Measurements from ENCODE around the gene NFAT5.
A peak's percentile ranks its signal among the peaks of the same experiment; 100 is the strongest.
"Not testable (repeated sequence)": the region's sequence is repeated elsewhere in the genome, so short reads cannot be mapped to it uniquely, and the experiment has no call there.

NFAT5 gene

DNA sequence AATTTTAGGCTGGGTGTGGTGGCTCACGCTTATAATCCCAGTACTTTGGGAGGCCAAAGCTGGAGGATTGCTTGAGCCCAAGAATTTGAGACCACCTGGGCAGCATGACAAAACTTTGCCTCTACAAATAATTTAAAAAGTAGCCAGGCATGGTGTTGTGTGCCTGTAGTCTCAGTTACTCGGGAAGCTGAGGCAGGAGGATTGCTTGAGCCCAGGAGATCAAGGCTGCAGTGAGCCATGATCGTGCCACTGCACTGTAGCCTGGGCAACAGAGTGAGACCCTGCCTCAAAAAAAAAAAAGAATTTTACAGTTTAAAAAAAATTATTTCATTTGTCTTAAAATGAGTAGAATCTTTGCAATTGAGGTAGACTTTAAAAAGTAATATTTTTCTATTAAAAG lies 78.2 kb downstream of the NFAT5 start:
- not testable (repeated sequence) for DNase-seq

DNA sequence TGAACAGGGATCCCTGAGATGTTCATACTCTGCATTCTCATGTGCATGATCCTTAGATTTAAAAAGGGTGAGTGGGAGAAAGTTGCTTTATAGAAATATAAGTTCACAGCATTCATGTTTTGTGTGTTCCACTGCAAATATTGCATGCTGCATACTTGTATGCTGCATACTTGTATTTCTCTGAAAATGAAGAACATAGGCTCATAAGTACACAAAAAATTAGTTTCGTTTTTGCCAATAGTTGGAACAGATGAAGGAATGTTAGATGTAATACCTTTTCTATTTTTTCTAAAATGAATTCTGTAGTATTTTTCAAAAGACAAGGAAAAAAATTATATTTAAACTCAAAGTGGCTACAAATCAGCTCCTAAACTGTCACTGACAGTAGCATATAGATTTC lies 79.0 kb downstream of the NFAT5 start:
- DNase-seq, result no peak

DNA sequence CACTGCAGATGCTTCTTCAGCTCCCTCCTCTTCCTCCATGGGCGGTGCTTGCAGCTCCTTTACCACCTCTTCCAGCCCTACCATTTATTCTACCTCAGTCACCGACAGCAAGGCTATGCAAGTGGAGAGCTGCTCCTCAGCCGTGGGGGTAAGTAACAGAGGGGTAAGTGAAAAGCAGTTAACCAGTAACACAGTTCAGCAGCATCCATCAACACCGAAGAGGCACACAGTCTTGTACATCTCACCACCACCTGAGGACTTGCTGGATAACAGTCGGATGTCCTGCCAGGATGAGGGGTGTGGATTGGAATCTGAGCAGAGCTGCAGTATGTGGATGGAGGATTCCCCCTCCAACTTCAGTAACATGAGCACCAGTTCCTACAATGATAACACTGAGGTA lies 81.3 kb downstream of the NFAT5 start:
- DNase-seq, result no peak

DNA sequence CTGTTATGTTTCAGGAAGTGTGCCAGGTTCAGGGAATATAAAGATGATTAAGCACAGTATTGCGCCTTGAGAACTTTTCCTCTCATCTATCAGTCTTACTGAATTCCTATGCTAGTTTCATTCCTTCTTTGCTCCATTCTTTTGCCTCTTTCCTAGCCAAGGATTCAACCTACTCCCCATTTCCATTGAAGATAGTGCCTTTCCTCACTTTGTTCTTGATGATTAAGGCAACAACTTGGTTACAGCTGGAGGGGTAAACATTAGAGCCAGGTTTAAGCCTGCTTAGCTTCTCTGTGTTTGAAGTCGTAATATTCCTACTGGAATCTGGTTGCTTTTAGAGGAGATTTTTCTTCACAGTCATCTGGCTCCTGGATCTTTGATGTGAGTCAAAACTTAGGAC lies 85.5 kb downstream of the NFAT5 start:
- no peak for DNase-seq

DNA sequence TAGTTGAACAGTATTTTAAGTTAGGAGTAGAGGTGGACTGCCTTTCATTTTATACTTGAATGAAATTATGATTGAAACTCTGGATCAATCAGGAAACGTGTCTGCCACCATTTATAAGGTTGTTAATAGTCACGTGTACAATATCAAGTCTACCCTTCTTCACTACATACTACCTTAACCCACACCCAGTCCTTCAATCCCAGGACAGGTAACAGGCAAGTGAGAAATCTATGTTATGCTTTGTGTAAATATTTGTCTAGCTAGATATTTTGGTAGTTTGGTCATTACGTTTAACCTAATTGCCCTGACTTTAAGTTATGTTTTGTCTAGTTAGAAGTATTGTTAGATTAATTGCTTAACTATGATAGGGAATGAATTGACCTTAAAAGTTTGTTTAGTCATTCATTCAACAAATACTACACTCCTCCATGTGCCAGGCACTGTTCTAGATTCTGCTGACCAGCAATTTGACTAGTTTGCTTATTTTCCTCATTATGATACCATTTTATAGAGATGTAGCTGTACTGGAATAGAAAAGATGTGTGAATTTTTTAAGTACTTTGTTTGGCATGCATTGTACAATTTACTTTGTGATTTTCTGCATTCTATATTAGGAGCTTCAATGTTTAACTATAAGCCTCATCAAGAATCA lies 88.6 kb downstream of the NFAT5 start:
- no peak for DNase-seq

DNA sequence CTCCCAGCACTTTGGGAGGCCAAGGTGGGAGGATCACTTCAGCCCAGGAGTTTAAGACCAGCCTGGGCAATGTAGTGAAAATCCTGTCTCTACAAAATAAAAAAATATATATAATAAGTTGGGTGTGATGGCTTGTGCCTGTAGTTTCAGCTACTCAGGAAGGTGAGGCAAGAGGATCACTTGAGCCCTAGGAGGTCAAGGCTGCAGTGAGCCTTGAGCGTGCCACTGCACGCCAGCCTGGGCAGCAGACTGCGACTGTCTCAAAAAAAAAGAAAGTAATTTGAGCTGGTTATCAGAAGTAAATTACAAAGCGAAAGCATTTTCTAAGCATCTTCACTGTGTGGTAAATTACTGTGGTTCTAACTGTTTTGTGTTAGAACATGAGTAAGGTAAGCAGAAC lies 94.4 kb downstream of the NFAT5 start:
- DNase-seq, result no peak

DNA sequence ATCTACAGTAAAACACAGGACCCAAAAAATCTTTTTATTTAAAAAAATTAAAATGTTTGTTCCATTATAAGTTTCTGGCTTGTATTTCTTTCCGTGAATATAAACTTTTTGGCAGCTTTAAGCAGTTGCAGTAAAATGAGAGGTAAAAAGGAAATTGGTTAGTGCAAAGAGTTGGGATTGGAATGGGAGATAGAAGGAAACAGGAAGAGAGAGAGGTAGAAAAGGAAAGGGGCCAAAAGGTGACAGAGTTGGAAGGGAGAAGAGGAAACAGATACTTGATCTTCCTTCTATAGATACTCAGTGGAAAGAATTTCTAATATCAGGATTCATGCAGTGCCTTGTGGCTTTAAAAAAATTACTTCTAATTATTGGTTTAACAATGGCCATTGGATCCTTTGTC lies 97.1 kb downstream of the NFAT5 start:
- no peak for DNase-seq

DNA sequence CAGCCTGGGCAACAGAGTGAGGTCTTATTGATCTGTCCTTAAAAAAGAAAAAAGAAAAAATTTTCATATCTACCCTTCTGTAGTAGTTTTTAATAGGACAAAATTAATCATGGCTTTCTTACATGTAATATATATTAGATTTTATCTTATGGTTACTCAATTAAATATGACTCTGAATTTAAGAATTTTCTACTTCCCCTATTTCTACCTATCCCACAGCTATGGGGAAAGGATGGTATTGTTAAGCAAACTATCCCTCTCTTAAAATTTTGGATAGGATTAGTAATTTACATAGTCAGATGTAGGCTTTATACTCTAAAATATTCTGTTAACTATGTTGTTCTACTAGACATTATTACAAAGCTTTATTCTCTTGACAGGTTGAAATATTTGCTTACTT lies 98.1 kb downstream of the NFAT5 start:
- no peak for DNase-seq

DNA sequence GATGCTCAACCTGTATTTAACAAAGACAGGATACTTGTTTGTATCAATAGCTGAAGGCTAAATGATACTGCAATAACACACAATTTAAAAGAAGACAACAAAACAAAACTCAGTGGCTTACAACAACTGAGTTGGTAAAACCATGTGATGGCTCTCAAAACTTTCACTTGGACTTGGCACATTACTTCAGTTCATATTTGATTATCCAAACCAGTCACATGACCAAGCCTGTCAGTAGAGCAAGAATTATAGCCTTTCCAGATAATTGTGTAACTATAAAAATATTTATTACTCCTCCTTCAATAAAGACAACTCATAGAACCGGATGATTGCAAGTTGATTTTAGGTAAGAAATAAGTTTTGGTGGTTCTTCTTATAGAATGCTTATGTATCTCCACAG lies 103.8 kb downstream of the NFAT5 start:
- no peak for DNase-seq

DNA sequence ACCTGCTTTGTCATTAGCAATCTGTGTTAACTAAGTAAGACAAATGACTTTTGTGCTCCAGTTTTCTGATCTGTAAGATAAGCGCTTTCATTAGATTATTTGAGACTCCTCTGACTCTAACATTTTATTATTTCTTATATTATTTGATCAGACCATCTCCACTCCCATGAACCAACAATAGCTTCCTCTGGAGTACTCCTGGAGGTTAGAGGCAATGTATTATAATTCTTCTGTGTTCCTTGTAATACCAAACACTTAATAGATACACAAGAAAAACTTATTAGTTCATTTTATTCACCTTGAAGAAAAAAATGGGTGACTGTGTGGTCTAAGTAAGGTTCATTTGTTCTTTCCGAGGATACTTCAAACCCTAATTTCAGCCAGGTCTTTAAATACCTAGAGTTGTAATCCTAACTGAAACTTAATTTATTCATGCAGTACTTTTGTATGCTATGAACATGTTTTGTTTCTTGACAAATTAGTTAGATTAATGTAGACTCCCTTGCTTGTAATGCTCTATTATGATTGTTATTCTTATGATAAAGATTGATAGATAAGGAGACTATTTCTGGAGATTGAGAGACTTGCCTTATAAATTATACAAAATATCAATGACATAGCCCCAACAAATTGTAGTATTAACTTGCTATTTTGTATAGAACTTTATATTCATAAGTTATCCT lies 106.7 kb downstream of the NFAT5 start:
- DNase-seq, result no peak

DNA sequence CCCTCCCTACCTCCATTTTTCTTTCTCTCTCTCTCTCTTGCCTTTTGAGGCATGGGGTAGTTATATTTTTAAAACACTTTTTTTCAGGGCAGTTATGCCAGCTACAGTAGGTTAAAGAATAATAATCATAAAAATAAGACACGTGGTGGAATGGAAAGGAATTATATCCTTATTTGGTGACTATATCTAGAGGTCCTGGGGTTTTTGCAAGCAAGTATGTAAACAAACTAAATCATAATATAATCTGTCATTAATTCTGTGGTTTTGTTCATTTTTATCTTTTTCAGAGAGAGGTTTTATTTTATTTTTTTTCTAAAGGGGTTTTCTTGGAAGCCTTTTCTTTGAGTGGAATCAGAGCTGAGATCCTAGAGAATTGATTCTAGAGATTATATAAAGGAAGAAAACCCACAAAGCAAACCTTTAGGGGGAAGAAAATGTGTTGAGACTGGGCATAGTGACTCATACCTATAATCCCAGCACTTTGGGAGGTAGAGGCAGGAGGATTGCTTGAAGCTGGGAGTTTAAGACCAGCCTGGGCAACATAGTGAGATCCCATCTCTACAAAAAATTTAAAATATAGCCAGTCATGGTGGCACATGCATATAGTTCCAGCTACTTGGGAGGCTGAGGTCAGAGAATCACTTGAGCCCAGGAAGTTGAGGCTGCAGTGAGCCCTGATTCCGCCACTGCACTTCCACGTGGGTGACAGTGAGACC lies 107.4 kb downstream of the NFAT5 start:
- no peak for DNase-seq

DNA sequence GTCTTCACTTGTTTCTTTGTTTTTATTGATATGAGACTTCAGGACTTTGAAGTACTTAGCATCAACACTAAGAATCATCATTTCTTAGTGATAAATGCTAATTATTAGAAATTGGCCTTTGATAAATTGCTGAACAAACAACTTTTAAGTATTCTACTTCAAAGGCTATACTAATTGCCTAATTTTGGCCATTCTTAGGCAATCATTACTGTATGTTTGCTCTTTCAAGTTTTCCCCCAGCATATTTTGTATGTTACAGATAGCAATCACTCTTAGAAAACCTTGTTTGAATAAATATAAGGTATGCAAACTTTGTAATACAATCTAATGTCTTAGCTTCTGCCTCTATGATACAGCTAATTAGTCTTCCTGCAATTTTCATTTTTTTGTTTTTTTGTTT lies 114.6 kb downstream of the NFAT5 start:
- DNase-seq, result peak in 1 of 3 experiments; percentile 6

DNA sequence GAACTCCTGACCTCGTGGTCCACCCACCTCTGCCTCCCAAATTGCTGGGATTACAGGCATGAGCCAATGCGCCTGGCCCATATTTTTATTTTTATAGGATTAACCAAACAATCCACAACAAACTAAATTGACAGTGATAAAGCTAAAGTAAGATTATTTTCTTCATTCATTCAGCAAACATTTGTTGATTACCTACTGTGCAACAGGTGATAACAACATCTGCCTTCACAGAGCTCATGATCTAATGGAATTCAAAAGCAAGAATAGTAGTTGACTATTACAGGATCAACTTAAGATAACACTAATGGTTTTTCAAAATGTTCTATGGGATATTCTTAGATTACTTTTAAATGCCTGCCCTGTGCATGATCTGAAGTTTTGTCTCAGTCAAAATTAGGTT lies 122.8 kb downstream of the NFAT5 start:
- DNase-seq, result no peak

DNA sequence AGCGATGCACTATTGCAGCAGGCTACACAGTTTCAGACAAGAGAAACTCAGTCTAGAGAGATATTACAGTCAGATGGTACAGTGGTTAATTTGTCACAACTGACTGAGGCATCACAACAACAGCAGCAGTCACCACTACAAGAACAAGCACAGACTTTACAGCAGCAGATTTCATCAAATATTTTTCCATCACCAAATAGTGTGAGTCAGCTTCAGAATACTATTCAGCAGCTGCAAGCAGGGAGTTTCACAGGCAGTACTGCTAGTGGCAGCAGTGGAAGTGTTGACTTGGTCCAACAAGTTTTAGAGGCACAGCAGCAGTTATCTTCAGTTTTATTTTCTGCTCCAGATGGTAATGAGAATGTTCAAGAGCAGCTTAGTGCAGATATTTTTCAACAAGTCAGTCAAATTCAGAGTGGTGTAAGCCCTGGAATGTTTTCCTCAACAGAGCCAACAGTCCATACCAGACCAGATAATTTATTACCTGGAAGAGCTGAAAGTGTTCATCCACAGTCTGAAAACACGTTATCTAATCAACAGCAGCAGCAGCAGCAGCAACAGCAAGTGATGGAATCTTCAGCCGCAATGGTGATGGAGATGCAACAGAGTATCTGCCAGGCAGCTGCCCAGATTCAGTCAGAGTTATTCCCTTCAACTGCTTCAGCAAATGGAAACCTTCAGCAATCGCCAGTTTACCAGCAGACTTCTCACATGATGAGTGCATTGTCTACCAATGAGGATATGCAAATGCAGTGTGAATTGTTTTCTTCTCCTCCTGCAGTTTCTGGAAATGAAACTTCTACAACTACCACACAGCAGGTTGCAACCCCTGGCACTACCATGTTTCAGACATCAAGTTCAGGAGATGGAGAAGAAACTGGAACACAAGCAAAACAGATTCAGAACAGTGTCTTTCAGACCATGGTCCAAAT lies 126.5 kb downstream of the NFAT5 start:
- DNase-seq, result no peak

DNA sequence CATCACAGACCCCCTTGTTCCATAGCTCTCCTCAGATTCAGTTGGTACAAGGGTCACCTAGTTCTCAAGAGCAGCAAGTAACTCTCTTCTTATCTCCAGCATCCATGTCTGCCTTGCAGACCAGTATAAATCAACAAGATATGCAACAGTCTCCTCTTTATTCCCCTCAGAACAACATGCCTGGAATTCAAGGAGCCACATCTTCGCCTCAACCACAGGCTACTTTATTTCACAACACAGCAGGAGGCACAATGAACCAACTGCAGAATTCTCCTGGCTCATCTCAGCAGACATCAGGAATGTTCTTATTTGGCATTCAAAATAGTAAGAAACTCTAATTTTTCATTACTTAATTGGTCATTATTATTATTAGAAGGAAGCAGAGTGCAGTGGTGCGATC lies 128.2 kb downstream of the NFAT5 start:
- no peak for DNase-seq

DNA sequence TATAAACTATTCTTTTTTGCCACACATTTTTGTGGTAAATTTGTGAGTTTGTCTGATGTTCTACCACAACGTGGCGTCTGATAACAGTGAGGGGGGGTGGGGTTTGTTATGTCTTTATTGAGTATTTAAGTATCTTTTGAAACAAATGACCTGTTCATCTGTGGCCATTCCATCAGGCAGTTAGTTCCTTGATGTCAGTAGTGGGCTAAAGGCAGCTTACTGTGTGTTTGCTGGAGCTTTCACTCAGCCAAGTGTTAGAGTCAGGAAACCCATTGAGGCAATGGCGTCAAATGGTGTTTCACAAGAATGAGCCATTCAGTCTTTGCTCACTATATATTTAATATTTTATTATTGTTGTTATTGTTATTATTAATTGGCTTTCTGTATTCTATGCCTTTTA lies 132.6 kb downstream of the NFAT5 start:
- no peak for DNase-seq

DNA sequence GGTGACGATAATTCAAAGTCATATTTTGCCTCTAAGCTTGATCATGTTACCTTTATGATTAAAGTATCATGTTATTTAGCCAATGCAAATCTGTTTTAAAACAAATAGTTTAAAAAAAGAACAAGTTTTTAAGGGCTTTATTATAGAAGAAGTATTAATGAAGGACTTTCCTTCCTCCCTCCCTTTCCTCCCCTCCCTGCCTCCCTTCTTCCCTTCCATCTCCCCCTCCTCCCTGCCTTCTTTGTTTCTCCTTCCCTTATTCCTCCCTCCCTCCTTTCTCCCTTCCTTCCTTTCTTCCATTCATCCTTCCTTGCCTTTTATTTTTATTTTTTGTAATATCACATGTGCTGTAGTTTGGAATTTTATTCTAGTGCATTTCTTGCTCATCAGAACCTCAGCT lies 134.1 kb downstream of the NFAT5 start:
- DNase-seq, result no peak

DNA sequence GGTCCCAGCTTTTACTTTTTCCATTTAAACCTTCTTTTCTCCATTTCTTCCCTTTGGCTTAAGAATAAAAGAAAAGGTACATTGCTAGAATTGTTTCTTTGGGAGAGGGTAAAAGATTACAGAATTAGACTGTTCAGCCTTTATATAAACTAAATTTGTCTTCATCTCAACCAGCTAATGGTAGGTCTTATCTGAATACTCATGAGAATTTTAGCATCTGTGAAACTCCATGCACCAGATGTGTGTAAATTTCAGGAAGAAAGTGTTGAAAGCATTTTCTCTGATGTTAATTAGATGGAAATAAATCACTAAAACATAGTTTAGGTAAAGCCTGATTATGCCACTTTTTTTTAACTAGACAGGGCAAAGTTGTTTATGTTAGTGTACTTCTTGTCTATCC lies 135.7 kb downstream of the NFAT5 start:
- no peak for DNase-seq

DNA sequence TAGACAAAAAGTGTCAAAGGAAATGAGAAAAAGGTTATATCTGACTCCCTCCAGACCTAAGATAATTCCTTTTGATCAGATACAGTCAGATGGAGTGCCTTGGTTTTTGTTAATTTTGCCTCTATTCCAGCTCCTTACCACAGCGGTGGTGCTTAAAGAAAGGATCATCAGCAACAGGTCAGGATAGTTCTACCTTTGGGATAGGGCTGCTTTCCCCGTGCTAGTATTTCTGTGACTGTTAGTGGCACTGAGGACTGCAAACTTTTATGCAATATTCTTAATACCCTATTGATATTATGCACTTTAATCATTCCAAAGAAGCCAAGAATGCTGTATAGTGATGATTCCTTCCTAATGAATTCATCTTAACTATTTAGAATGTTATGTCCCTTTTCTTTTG lies 136.1 kb downstream of the NFAT5 start:
- no peak for DNase-seq

DNA sequence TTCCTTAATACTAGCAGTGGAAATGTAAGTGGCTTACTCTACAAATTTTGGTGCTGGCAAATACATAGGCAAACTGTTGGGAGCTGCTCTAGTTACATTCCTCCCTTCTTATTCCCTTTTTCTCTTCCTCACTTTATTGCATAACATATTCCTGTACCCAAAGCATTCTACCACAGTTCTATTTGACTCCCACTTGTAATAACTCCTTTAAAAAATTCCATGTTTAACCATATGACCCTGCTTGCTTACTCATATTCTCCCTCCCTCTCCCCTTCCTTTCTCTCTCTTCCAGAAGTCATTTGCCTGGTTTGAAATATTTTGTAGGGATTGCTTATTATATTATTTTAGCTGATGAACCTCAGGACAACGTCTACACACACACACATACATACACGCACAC lies 137.9 kb downstream of the NFAT5 start:
- no peak for DNase-seq

DNA sequence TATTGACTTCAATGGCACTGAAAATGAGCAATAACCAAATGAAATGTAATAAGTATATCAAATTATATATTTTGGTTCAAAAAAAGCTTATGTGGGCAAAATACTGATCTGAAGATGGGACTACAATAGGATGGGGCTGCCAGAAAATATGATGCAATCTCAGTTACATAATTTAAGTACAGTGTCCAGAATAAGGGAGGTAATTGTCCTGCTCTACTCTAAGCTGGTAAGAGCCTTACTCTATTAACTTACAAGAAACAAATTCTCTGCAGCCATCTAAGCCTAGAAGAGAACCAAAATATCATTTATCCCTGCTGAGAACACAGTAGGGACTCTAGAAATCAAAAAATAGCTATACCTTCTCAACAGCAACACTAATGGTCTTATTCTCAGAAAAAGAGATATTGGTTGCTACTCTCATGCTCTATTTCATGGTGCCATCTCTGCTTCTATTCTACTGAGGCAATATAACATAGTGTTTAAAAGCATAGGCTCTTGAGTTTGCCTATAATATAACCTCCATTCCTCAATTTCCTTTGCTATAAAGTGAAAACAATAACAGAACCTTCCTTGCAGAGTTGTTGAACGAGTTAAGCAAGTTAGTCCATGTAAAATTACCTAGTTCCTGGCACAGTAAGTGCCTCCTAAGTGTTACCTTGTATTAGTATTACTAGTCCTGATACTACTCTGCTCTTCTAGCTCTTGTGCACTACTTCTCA lies 140.6 kb downstream of the NFAT5 start:
- peak in 1 of 3 experiments; percentile 4 for DNase-seq

DNA sequence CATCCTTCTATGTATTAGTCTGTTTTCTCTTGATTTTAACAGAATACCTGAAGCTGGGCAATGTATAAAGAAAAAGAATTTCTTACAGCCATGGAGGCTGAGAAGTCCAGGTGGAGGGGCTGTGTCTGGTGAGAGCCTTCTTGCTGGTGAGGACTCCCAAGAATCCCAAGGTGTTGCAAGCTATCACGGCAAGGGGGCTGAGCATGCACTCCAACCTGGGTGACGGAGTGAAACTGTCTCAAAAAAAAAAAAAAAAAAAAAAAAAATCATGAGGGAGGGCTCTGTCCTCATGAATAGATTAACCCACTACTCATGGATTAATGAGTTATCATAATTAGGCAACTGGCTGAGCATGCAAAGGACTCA lies 141.2 kb downstream of the NFAT5 start:
- no peak for DNase-seq
